Measurements from ENCODE around the gene NEGR1.

- TF ChIP-seq CTCF (IDR thresholded peaks at IDR 0.05 in 8 of 11, conservative IDR thresholded peaks at IDR 0.05 in 3 of 11): no peak
- TF ChIP-seq POLR2A (IDR thresholded peaks at IDR 0.05): no peak
- no peak for TF ChIP-seq POLR2AphosphoS5 (IDR thresholded peaks at IDR 0.05)
These were observed 230.8 kb downstream of the NEGR1 start for GRCh38 chr1:72051538-72051937.
